Dendritic cell treated with granulocyte-macrophage colony-stimulating factor and Interleukin-4, amounts not matched to agents 40 ng/mL and 50 ng/mL, for 4 days (primary cell): Measurements from ENCODE around the gene GINS3.
A peak's percentile ranks its signal among the peaks of the same experiment; 100 is the strongest.
"Not testable (repeated sequence)": the region's sequence is repeated elsewhere in the genome, so short reads cannot be mapped to it uniquely, and the experiment has no call there.

Source experiments
- H3K27ac Mint-ChIP-seq: one replicate; pipeline ENCODE4 v1.8.0; 2022; ENCODE audit warnings: mild to moderate bottlenecking, mixed read lengths
- H3K27me3 Mint-ChIP-seq: one replicate; pipeline ENCODE4 v1.8.0; 2022; ENCODE audit warnings: mild to moderate bottlenecking, mixed read lengths
- H3K36me3 Mint-ChIP-seq: one replicate; pipeline ENCODE4 v1.8.0; 2022; ENCODE audit warnings: low read depth, mixed read lengths
- H3K4me1 Mint-ChIP-seq: one replicate; pipeline ENCODE4 v1.8.0; 2022; ENCODE audit warnings: low read depth, mixed read lengths
- H3K4me3 Mint-ChIP-seq: one replicate; pipeline ENCODE4 v1.8.0; 2022; ENCODE audit warnings: mild to moderate bottlenecking, moderate library complexity, mixed read lengths
- H3K9me3 Mint-ChIP-seq: one replicate; pipeline ENCODE4 v1.8.0; 2022; ENCODE audit warnings: mixed read lengths
- intact Hi-C: fragments of 100-400 bp; cut with micrococcal nuclease; formaldehyde crosslinking; loops from one replicate; pipeline ENCODE4 v1.15.0; 2022

The GINS3 gene

GRCh38 chr16:58411336-58411735 lies 19.1 kb downstream of the GINS3 start:
- Mint-ChIP-seq H3K9me3 (no peaks in the 10 kb centered on the region), H3K27me3 (peaks cover 10% of the 10 kb centered on the region), H3K36me3 (peaks cover 6% of the 10 kb centered on the region), H3K4me3 (no peak overlapping the region), H3K4me1 (peaks cover 20% of the 10 kb centered on the region), H3K27ac (peak overlapping the region; percentile 80)
- intact Hi-C loops = no loop called here

- Mint-ChIP-seq H3K27ac (peak overlapping the region; percentile 80), H3K27me3 (peaks cover 11% of the 10 kb centered on the region)
These were observed 19.7 kb downstream of the GINS3 start for GRCh38 chr16:58411736-58412614.

GRCh38 chr16:58412615-58412970 lies 20.3 kb downstream of the GINS3 start:
- peaks cover 17% of the 10 kb centered on the region for H3K27me3 Mint-ChIP-seq
- H3K36me3 Mint-ChIP-seq, H3K9me3 Mint-ChIP-seq, H3K4me3 Mint-ChIP-seq, intact Hi-C loops, H3K27ac Mint-ChIP-seq: not testable (repeated sequence)
- peaks cover 20% of the 10 kb centered on the region for H3K4me1 Mint-ChIP-seq

More at GRCh38 chr16:58411736-58412614, 19.7 kb downstream of the GINS3 start:
- peaks cover 20% of the 10 kb centered on the region for H3K4me1 Mint-ChIP-seq
- H3K36me3 Mint-ChIP-seq = peaks cover 2% of the 10 kb centered on the region
- no peak overlapping the region for H3K4me3 Mint-ChIP-seq
- intact Hi-C loops = no loop called here
- H3K9me3 Mint-ChIP-seq = no peaks in the 10 kb centered on the region

- no peaks in the 10 kb centered on the region for H3K9me3 Mint-ChIP-seq
- no peak overlapping the region for H3K4me3 Mint-ChIP-seq
- H3K36me3 Mint-ChIP-seq = no peaks in the 10 kb centered on the region
- no peak overlapping the region for H3K27ac Mint-ChIP-seq
- peaks cover 24% of the 10 kb centered on the region for H3K27me3 Mint-ChIP-seq
- peaks cover 22% of the 10 kb centered on the region for H3K4me1 Mint-ChIP-seq
- intact Hi-C loops = no loop called here
These were observed 21.1 kb downstream of the GINS3 start for GRCh38 chr16:58413359-58413758.

GRCh38 chr16:58415003-58415402 lies 22.7 kb downstream of the GINS3 start:
- intact Hi-C loops = no loop called here
- Mint-ChIP-seq H3K4me3 (no peak overlapping the region), H3K9me3 (no peaks in the 10 kb centered on the region), H3K36me3 (no peaks in the 10 kb centered on the region), H3K27me3 (peaks cover 35% of the 10 kb centered on the region), H3K27ac (no peak overlapping the region), H3K4me1 (peaks cover 21% of the 10 kb centered on the region)

DNA sequence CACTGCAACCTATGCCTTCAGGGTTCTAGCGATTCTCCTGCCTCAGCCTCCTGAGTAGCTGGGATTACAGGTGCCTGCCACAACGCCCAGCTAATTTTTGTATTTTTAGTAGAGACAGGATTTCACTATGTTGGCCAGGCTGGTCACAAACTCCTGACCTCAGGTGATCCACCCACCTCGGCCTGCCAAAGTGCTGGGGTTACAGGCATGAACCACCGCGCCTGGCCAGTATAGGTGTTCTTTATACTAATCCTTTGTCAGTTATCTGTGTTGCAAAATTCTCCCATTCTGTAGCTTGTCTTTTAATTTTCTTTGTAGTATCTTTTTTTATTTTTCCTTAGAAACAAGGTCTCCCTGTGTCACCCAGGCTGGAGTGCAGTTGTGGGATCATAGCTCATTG lies 23.7 kb downstream of the GINS3 start:
- H3K36me3 Mint-ChIP-seq, H3K27ac Mint-ChIP-seq, H3K4me3 Mint-ChIP-seq, H3K9me3 Mint-ChIP-seq, intact Hi-C loops: not testable (repeated sequence)
- Mint-ChIP-seq H3K4me1 (peaks cover 26% of the 10 kb centered on the region), H3K27me3 (peaks cover 43% of the 10 kb centered on the region)

- intact Hi-C loops = no loop called here
- H3K27ac Mint-ChIP-seq = no peak overlapping the region
These were observed 24.8 kb downstream of the GINS3 start for GRCh38 chr16:58417035-58417434.

DNA sequence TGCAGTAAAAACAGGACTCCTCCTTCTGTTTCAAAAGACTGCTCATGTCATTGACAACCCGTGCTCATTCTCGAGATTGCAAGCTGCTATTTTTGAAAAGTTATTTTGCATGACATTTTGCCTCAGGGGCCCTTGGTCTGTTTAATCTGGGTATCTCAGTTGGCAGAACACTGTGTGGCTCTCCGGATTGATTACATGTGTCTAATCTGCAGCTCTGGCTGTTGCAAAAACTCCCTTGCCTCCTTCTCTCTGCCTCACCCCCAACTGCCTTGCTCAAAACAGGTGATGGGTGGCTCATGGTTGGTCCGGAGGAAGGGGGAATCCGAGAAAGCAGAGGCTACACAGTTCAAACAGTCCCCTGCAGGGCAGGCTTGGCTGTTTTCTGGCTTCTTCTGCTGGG lies 25.3 kb downstream of the GINS3 start:
- Mint-ChIP-seq H3K27me3 (peaks cover 44% of the 10 kb centered on the region), H3K9me3 (peaks cover 5% of the 10 kb centered on the region), H3K4me1 (peaks cover 21% of the 10 kb centered on the region), H3K4me3 (no peak overlapping the region), H3K36me3 (no peaks in the 10 kb centered on the region), H3K27ac (no peak overlapping the region)
- intact Hi-C loops = no loop called here

More at GRCh38 chr16:58417035-58417434, 24.8 kb downstream of the GINS3 start:
- H3K4me1 Mint-ChIP-seq = peaks cover 25% of the 10 kb centered on the region
- H3K27me3 Mint-ChIP-seq = peaks cover 41% of the 10 kb centered on the region
- H3K9me3 Mint-ChIP-seq = peaks cover 5% of the 10 kb centered on the region
- no peaks in the 10 kb centered on the region for H3K36me3 Mint-ChIP-seq
- no peak overlapping the region for H3K4me3 Mint-ChIP-seq

DNA sequence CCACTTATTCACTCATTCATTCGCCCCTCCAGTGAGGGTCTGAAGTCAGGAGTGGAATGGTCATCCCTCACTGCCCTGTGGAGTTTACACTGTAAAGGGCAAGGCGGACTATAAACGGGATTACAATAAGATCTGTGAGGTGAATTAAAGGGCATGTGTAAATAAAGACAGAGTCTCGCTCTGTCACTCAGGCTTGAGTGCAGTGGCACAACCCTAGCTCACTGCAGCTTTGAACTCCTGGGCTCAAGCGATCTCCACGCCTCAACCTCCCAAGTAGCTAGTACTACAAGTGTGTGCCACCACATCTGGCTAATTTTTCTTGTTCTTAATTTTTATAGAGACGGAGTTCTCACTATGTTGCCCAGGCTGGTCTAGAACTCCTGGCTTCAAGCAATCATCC lies 25.8 kb downstream of the GINS3 start:
- Mint-ChIP-seq H3K27ac (peak overlapping the region; percentile 5), H3K4me1 (peaks cover 21% of the 10 kb centered on the region), H3K36me3 (no peaks in the 10 kb centered on the region), H3K9me3 (peaks cover 5% of the 10 kb centered on the region), H3K27me3 (peaks cover 48% of the 10 kb centered on the region), H3K4me3 (no peak overlapping the region)
- intact Hi-C loops = no loop called here

- Mint-ChIP-seq H3K27me3 (peaks cover 51% of the 10 kb centered on the region), H3K27ac (peak overlapping the region; percentile 5), H3K36me3 (no peaks in the 10 kb centered on the region), H3K4me1 (peaks cover 21% of the 10 kb centered on the region), H3K4me3 (no peak overlapping the region), H3K9me3 (peaks cover 5% of the 10 kb centered on the region)
- intact Hi-C loops = no loop called here
These were observed 26.3 kb downstream of the GINS3 start for GRCh38 chr16:58418601-58419000.

GRCh38 chr16:58419241-58419990 lies 27.1 kb downstream of the GINS3 start:
- H3K27me3 Mint-ChIP-seq = peaks cover 53% of the 10 kb centered on the region
- intact Hi-C loops = no loop called here
- H3K4me1 Mint-ChIP-seq = peaks cover 21% of the 10 kb centered on the region
- H3K36me3 Mint-ChIP-seq = no peaks in the 10 kb centered on the region
- H3K4me3 Mint-ChIP-seq = no peak overlapping the region
- H3K9me3 Mint-ChIP-seq = peaks cover 5% of the 10 kb centered on the region
- H3K27ac Mint-ChIP-seq = no peak overlapping the region

DNA sequence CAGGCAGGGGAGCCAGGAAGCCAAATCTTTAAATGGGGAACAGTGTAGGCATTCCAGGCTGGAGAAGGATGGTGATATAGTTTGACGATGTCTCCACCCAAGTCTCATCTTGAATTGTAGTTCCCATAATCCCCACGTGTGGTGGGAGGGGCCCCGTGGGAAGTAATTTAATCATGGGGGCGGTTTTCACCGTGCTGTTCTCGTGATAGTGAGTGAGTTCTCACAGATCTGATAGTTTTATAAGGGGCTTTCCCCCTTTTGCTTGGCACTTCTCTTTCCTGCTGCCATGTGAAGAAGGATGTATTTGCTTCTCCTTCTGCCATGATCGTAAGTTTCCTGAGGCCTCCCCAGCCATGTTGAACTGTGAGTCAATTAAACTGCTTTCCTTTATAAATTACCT lies 28.8 kb downstream of the GINS3 start:
- H3K27me3 Mint-ChIP-seq = peaks cover 47% of the 10 kb centered on the region
- peaks cover 36% of the 10 kb centered on the region for H3K4me1 Mint-ChIP-seq
- peaks cover 5% of the 10 kb centered on the region for H3K9me3 Mint-ChIP-seq
- no peak overlapping the region for H3K4me3 Mint-ChIP-seq
- H3K36me3 Mint-ChIP-seq = no peaks in the 10 kb centered on the region
- intact Hi-C loops = no loop called here
- peak overlapping the region; percentile 18 for H3K27ac Mint-ChIP-seq

GRCh38 chr16:58421529-58421928 lies 29.3 kb downstream of the GINS3 start:
- H3K4me1 Mint-ChIP-seq = peaks cover 40% of the 10 kb centered on the region
- peaks cover 5% of the 10 kb centered on the region for H3K9me3 Mint-ChIP-seq
- peak overlapping the region; percentile 18 for H3K27ac Mint-ChIP-seq
- H3K36me3 Mint-ChIP-seq = no peaks in the 10 kb centered on the region
- intact Hi-C loops = no loop called here
- peaks cover 46% of the 10 kb centered on the region for H3K27me3 Mint-ChIP-seq
- no peak overlapping the region for H3K4me3 Mint-ChIP-seq

GRCh38 chr16:58422809-58423208 lies 30.5 kb downstream of the GINS3 start:
- Mint-ChIP-seq H3K4me3 (no peak overlapping the region), H3K9me3 (peaks cover 5% of the 10 kb centered on the region), H3K4me1 (peaks cover 50% of the 10 kb centered on the region)

More at GRCh38 chr16:58422809-58423208, 30.5 kb downstream of the GINS3 start:
- Mint-ChIP-seq H3K36me3 (no peaks in the 10 kb centered on the region), H3K27ac (no peak overlapping the region), H3K27me3 (peaks cover 41% of the 10 kb centered on the region)
- intact Hi-C loops = no loop called here
